GM12892 (cell line): ENCODE data around the gene STARD8.

Experiments used
- POLR2A ChIP-seq: IDR thresholded peaks from 2 replicates; pipeline ENCODE4 v1.6.1; 2011; ENCODE audit warnings: low read depth, low read length, control low read depth
- POLR2AphosphoS5 ChIP-seq: IDR thresholded peaks from 2 replicates; pipeline ENCODE4 v1.6.1; 2011; ENCODE audit warnings: low read depth, low read length, control low read depth
- TAF1 ChIP-seq: IDR thresholded peaks from 2 replicates; pipeline ENCODE4 v1.6.1; 2011; ENCODE audit warnings: low read depth, mild to moderate bottlenecking, control low read depth, low read length, borderline replicate concordance

DNA sequence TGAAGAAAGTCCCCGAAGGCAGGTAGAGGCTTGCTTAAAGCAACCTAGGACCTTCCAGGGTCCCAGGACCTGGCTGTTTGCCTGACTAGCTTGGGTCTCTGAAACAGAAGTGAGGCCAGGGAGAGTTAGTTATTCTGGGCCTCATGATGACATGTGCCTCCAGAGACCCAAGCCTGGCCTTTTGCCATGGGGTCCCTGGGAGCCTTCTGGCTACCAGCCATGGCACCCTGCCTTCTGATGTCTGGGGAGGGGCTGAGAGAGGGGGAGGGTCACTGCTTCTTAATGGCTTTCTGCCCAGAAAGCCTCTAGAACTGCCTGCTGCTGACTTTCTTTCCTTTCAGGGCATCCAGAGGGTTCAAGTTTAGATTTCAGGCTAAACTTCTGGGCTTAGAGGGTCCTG is 1.0 kb upstream of the STARD8 start:
- TF ChIP-seq POLR2A (no peak), POLR2AphosphoS5 (no peak), TAF1 (no peak)
